NOMO-1 treated with dmso at 0.1 percent for 144 hours (cell line): ENCODE results near the gene PEA15.

Experiments used
- DNase-seq: peaks from one replicate; lab custom pipeline; 2025; ENCODE audit not compliant: unreplicated experiment; lab: John Stamatoyannopoulos, UW

Gene PEA15

GRCh38 chr1:160207771-160208556 lies 2.8 kb downstream of the PEA15 start:
- no peak for DNase-seq

- DNase-seq = no peak
Observed at GRCh38 chr1:160208557-160209320, 3.6 kb downstream of the PEA15 start.

- DNase-seq = no peak
Observed at GRCh38 chr1:160209321-160210046, 4.3 kb downstream of the PEA15 start.

- no peak for DNase-seq
Observed at GRCh38 chr1:160210561-160210960, 5.4 kb downstream of the PEA15 start.

- DNase-seq = no peak
Observed at GRCh38 chr1:160211046-160211790, 6.0 kb downstream of the PEA15 start.

- DNase-seq = no peak
Observed at GRCh38 chr1:160214481-160215140, 9.4 kb downstream of the PEA15 start.

- no peak for DNase-seq
Observed at GRCh38 chr1:160216301-160216700, 11.1 kb downstream of the PEA15 start.

GRCh38 chr1:160217481-160218051 lies 12.4 kb downstream of the PEA15 start:
- no peak for DNase-seq

- DNase-seq = no peak
Observed at GRCh38 chr1:160219062-160219929, 14.1 kb downstream of the PEA15 start.

- DNase-seq = no peak
Observed at GRCh38 chr1:160220301-160220700, 15.1 kb downstream of the PEA15 start.

GRCh38 chr1:160221089-160221488 lies 15.9 kb downstream of the PEA15 start:
- DNase-seq = no peak

GRCh38 chr1:160222546-160222945 lies 17.4 kb downstream of the PEA15 start:
- DNase-seq = no peak

GRCh38 chr1:160224606-160225005 lies 19.4 kb downstream of the PEA15 start:
- DNase-seq = no peak

- DNase-seq = no peak
Observed at GRCh38 chr1:160225345-160225744, 20.2 kb downstream of the PEA15 start.

- no peak for DNase-seq
Observed at GRCh38 chr1:160226623-160227022, 21.4 kb downstream of the PEA15 start.

- no peak for DNase-seq
Observed at GRCh38 chr1:160227034-160227433, 21.9 kb downstream of the PEA15 start.

- no peak for DNase-seq
Observed at GRCh38 chr1:160227561-160227960, 22.4 kb downstream of the PEA15 start.

GRCh38 chr1:160228431-160228830 lies 23.2 kb downstream of the PEA15 start:
- no peak for DNase-seq

- DNase-seq = no peak
Observed at GRCh38 chr1:160232911-160233310, 27.7 kb downstream of the PEA15 start.
